Smooth muscle cell (in vitro differentiated cells): ENCODE results near the gene SLC25A45. TPM values are rescaled to one million over a fixed set of nuclear protein-coding genes. Genes with fewer than 3 reads are reported as not detected.

Experiments
- DNase-seq: peaks from one replicate; lab custom pipeline; 2025; ENCODE audit not compliant: unreplicated experiment; lab: John Stamatoyannopoulos, UW
- H2AFZ ChIP-seq: fragments of 200-600 bp; sonication (generic); 2 replicates; pipeline ENCODE4 v1.6.0; 2016; ENCODE audit warnings: antibody characterized with exemption, low read depth, mild to moderate bottlenecking
- H3F3A ChIP-seq: fragments of 200-600 bp; sonication (generic); 2 replicates; pipeline ENCODE4 v1.6.0; 2017; ENCODE audit warnings: antibody characterized with exemption, low read depth
- H3K27ac ChIP-seq: fragments of 200-600 bp; sonication (generic); 2 replicates; pipeline ENCODE4 v1.5.1; 2016; ENCODE audit warnings: low read depth, mild to moderate bottlenecking
- H3K27me3 ChIP-seq: fragments of 200-600 bp; sonication (generic); 2 replicates; pipeline ENCODE4 v1.6.1; 2016; ENCODE audit warnings: low read depth, mild to moderate bottlenecking
- H3K36me3 ChIP-seq: fragments of 200-600 bp; sonication (generic); 2 replicates; pipeline ENCODE4 v1.5.1; 2016; ENCODE audit warnings: low read depth
- H3K4me1 ChIP-seq: fragments of 200-600 bp; sonication (generic); 2 replicates; pipeline ENCODE4 v1.5.1; 2016; ENCODE audit warnings: low read depth
- H3K4me2 ChIP-seq: fragments of 200-600 bp; sonication (generic); 2 replicates; pipeline ENCODE4 v1.6.0; 2016; ENCODE audit warnings: mild to moderate bottlenecking
- H3K4me3 ChIP-seq: fragments of 200-600 bp; sonication (generic); 2 replicates; pipeline ENCODE4 v1.5.1; 2016; ENCODE audit warnings: mild to moderate bottlenecking
- H3K79me2 ChIP-seq: fragments of 200-600 bp; sonication (generic); 2 replicates; pipeline ENCODE4 v1.6.0; 2016; ENCODE audit warnings: low read depth, mild to moderate bottlenecking
- H3K9ac ChIP-seq: fragments of 200-600 bp; sonication (generic); 2 replicates; pipeline ENCODE4 v1.6.0; 2016; ENCODE audit warnings: low read depth
- H3K9me3 ChIP-seq: fragments of 200-600 bp; sonication (generic); replicated peaks from 2 replicates; pipeline ENCODE4 v1.5.1; 2016; ENCODE audit warnings: low read depth
- H4K20me1 ChIP-seq: fragments of 200-600 bp; sonication (generic); 2 replicates; pipeline ENCODE4 v1.6.0; 2016; ENCODE audit warnings: low read depth
- CTCF ChIP-seq: fragments of 200-600 bp; sonication (generic); IDR thresholded peaks from 2 replicates; pipeline ENCODE4 v1.5.1; 2017; ENCODE audit warnings: borderline replicate concordance, mild to moderate bottlenecking, antibody characterized with exemption; ENCODE audit not compliant: insufficient read depth, poor library complexity, severe bottlenecking
- WGBS: methylation state at CpG from one replicate; pipeline ENCODE4 v1.1.7; 2016; ENCODE audit warnings: low lambda C conversion rate; 5-methylcytosine and 5-hydroxymethylcytosine counted together
- polyA plus RNA-seq: library from polyadenylated mRNA; unstranded; fragments of >200 nt; fragmentation: Nextera tagmentation; extraction: Ambion mirVana; gene quantifications from 2 replicates; pipeline ENCODE4 v1.2.1, GENCODE V29; 2016
- total RNA-seq: library from RNA; depleted of rRNA; stranded (reverse); fragments of >200 nt; gene quantifications from 2 replicates; pipeline ENCODE4 v1.2.3, GENCODE V29; 2014

Gene SLC25A45
- total and polyA plus RNA-seq, 2 experiments from 2014 or later: 0.81 to 3.4 TPM

GRCh38 chr11:65354265-65355012, 28.0 kb downstream of the SLC25A45 start, which contains the start of gene TIGD3:
TIGD3 (plus strand) TSS chr11:65354751; CDS start chr11:65355809, 1,058 bp downstream.
- Histone ChIP-seq H2AFZ (no peak within 1 kb of the TSS), H3K9me3 (no peaks in the 10 kb centered on the region), H3F3A (peaks cover 26% of the 10 kb centered on the region), H3K9ac (no peak within 1 kb of the TSS), H4K20me1 (peaks cover 33% of the 10 kb centered on the region), H3K4me1 (no peaks in the 10 kb centered on the region), H3K27ac (peak within 1 kb of the TSS; percentile 23), H3K36me3 (peaks cover 6% of the 10 kb centered on the region), H3K79me2 (no peaks in the 10 kb centered on the region), H3K27me3 (peaks cover 34% of the 10 kb centered on the region), H3K4me3 (peak within 1 kb of the TSS; percentile 56), H3K4me2 (peak within 1 kb of the TSS; percentile 85)
- DNase-seq: peak; percentile 93
- 2% methylated on average over 17 of the region's 79 CpGs for WGBS
- TF ChIP-seq CTCF: no peak

GRCh38 chr11:65353900-65354264, 28.6 kb downstream of the SLC25A45 start:
- Histone ChIP-seq H3K9me3 (no peaks in the 10 kb centered on the region), H3K36me3 (peaks cover 11% of the 10 kb centered on the region), H3K9ac (no peak overlapping the region), H3K4me2 (peak overlapping the region; percentile 85), H3F3A (peaks cover 26% of the 10 kb centered on the region), H2AFZ (no peak overlapping the region), H3K27ac (peak overlapping the region; percentile 23), H3K4me3 (peak overlapping the region; percentile 56), H3K79me2 (no peaks in the 10 kb centered on the region), H3K4me1 (no peaks in the 10 kb centered on the region), H4K20me1 (peaks cover 37% of the 10 kb centered on the region), H3K27me3 (peaks cover 34% of the 10 kb centered on the region)
- 29% methylated on average over 16 of the region's 16 CpGs for WGBS
- DNase-seq: no peak
- TF ChIP-seq CTCF: no peak

- DNase-seq: no peak
- no peak for TF ChIP-seq CTCF
- peak overlapping the region; percentile 85 for H3K4me2 ChIP-seq
- no peaks in the 10 kb centered on the region for H3K79me2 ChIP-seq
- H3F3A ChIP-seq: peaks cover 26% of the 10 kb centered on the region
- no peak overlapping the region for H2AFZ ChIP-seq
- no peaks in the 10 kb centered on the region for H3K9me3 ChIP-seq
- peaks cover 34% of the 10 kb centered on the region for H3K27me3 ChIP-seq
- peaks cover 41% of the 10 kb centered on the region for H4K20me1 ChIP-seq
- H3K9ac ChIP-seq: no peak overlapping the region
- WGBS: 89% methylated on average over 7 of the region's 7 CpGs
- peak overlapping the region; percentile 23 for H3K27ac ChIP-seq
- H3K4me1 ChIP-seq: no peaks in the 10 kb centered on the region
- peaks cover 14% of the 10 kb centered on the region for H3K36me3 ChIP-seq
- H3K4me3 ChIP-seq: no peak overlapping the region
These were observed 29.1 kb downstream of the SLC25A45 start for GRCh38 chr11:65353376-65353775.

GRCh38 chr11:65352783-65353182, 29.7 kb downstream of the SLC25A45 start:
- Histone ChIP-seq H3F3A (peaks cover 26% of the 10 kb centered on the region), H3K4me2 (no peak overlapping the region), H3K36me3 (peaks cover 14% of the 10 kb centered on the region), H3K9ac (no peak overlapping the region), H3K4me1 (no peaks in the 10 kb centered on the region), H2AFZ (no peak overlapping the region), H4K20me1 (peaks cover 45% of the 10 kb centered on the region), H3K4me3 (no peak overlapping the region), H3K79me2 (no peaks in the 10 kb centered on the region), H3K9me3 (no peaks in the 10 kb centered on the region), H3K27ac (no peak overlapping the region), H3K27me3 (peaks cover 30% of the 10 kb centered on the region)
- TF ChIP-seq CTCF: peak; percentile 35
- no peak for DNase-seq
- 94% methylated on average over 3 of the region's 3 CpGs for WGBS
